A673 (cell line): ENCODE measurements around the gene TFR2. TPM values are rescaled to one million over a fixed set of nuclear protein-coding genes. Genes with fewer than 3 reads are reported as not detected.

Experiments
- BruUV-seq: library from RNA; stranded (reverse); fragments of 400-500 nt; replicated peaks from 2 replicates; lab custom pipeline; 2021; lab: Mats Ljungman, UMichigan
- CTCF ChIA-PET: fragments of 300-600 bp; sonication (Branson Sonifier 250); formaldehyde crosslinking; loops from one replicate; lab custom pipeline; 2022; ENCODE audit warnings: antibody characterized with exemption; lab: Charles Lee
- POLR2A ChIA-PET: fragments of 300-600 bp; sonication (Branson Sonifier 250); formaldehyde crosslinking; loops from one replicate; lab custom pipeline; 2022; ENCODE audit warnings: antibody characterized with exemption; ENCODE audit not compliant: low non-redundant PET; lab: Charles Lee
- DNase-seq: peaks from one replicate; pipeline ENCODE4 v3.0.0-alpha.2; 2015; ENCODE audit warnings: low spot score
- H3K27ac ChIP-seq: fragments of 200-600 bp; sonication (generic); 2 replicates; pipeline ENCODE4 v1.5.1; 2016; ENCODE audit warnings: mixed run types, low read depth, mild to moderate bottlenecking, mixed read lengths, antibody characterized with exemption, low read length; ENCODE audit not compliant: poor library complexity, severe bottlenecking
- H3K27me3 ChIP-seq: fragments of 200-600 bp; sonication (generic); replicated peaks from 2 replicates; pipeline ENCODE4 v1.6.1; 2017; ENCODE audit warnings: mixed run types, low read depth, mild to moderate bottlenecking, mixed read lengths, antibody characterized with exemption, low read length; ENCODE audit not compliant: insufficient read depth, poor library complexity
- H3K36me3 ChIP-seq: fragments of 200-600 bp; sonication (generic); 2 replicates; pipeline ENCODE4 v1.6.1; 2016; ENCODE audit warnings: mixed run types, mild to moderate bottlenecking, mixed read lengths, antibody characterized with exemption, low read length; ENCODE audit not compliant: insufficient read depth, poor library complexity, severe bottlenecking
- H3K4me1 ChIP-seq: fragments of 200-600 bp; sonication (generic); 2 replicates; pipeline ENCODE4 v1.6.1; 2017; ENCODE audit warnings: mixed run types, mild to moderate bottlenecking, mixed read lengths, antibody characterized with exemption, low read length; ENCODE audit not compliant: insufficient read depth, poor library complexity, severe bottlenecking
- H3K4me3 ChIP-seq: fragments of 200-600 bp; sonication (generic); 2 replicates; pipeline ENCODE4 v1.5.1; 2016; ENCODE audit warnings: low read depth, mixed run types, mild to moderate bottlenecking, mixed read lengths, low read length; ENCODE audit not compliant: poor library complexity, severe bottlenecking
- H3K9me3 ChIP-seq: fragments of 200-600 bp; sonication (generic); 2 replicates; pipeline ENCODE4 v1.6.1; 2016; ENCODE audit warnings: mixed run types, low read depth, mild to moderate bottlenecking, mixed read lengths, antibody characterized with exemption, low read length; ENCODE audit not compliant: poor library complexity, severe bottlenecking
- CTCF ChIP-seq: fragments of 300-800, 200-600 bp; sonication (generic); conservative IDR thresholded peaks from 2 replicates; pipeline ENCODE4 v1.5.1; 2017; ENCODE audit warnings: low read depth, mild to moderate bottlenecking, antibody characterized with exemption, low read length, moderate library complexity, mixed read lengths
- EZH2 ChIP-seq: fragments of 200-600 bp; sonication (generic); IDR thresholded peaks from 2 replicates; pipeline ENCODE4 v1.6.1; 2017; ENCODE audit warnings: borderline replicate concordance, low read depth, mild to moderate bottlenecking, mixed read lengths, antibody characterized with exemption, low read length; ENCODE audit not compliant: poor library complexity, severe bottlenecking
- intact Hi-C: fragments of 100-400 bp; cut with micrococcal nuclease; formaldehyde crosslinking; loops from one replicate; pipeline ENCODE4 v1.10.0; 2022; ENCODE audit not compliant: unreplicated experiment
- total RNA-seq: library from RNA; stranded (reverse); gene quantifications from 2 replicates; pipeline ENCODE4 v1.2.3, GENCODE V29; 2021

Gene TFR2
- total RNA-seq, 1 experiment from 2014 or later, result 2.0 TPM

- intact Hi-C loops, result no loop called here
- POLR2A ChIA-PET, result no interaction called here
- Histone ChIP-seq H3K36me3 (peaks cover 3% of the 10 kb centered on the region), H3K4me3 (no peak overlapping the region), H3K4me1 (peaks cover 14% of the 10 kb centered on the region), H3K9me3 (no peaks in the 10 kb centered on the region), H3K27ac (no peak overlapping the region), H3K27me3 (no peaks in the 10 kb centered on the region)
- CTCF ChIA-PET, result no interaction called here
- BruUV-seq, result no TSS peak
- DNase-seq, result no peak
- no peak for TF ChIP-seq EZH2
- no peak for TF ChIP-seq CTCF
These were observed 70.2 kb downstream of the TFR2 start for GRCh38 chr7:100570954-100571828.

Other genes with a start within 250 kb of the TFR2 start
- gene ZCWPW1, start 212.8 kb downstream of the TFR2 start, total RNA-seq, result 0.45 and 1.1 TPM in 2 replicates
- 65.3 and 85.9 TPM in 2 replicates for gene MEPCE, start 211.7 kb downstream of the TFR2 start, total RNA-seq
- 27.3 and 37.3 TPM in 2 replicates for gene PPP1R35, start 205.1 kb downstream of the TFR2 start, total RNA-seq
- gene SPACDR, start 177.3 kb downstream of the TFR2 start, total RNA-seq, result 2.9 and 3.9 TPM in 2 replicates
- gene TSC22D4, start 162.3 kb downstream of the TFR2 start, total RNA-seq, result 69.0 and 71.0 TPM in 2 replicates
- gene NYAP1, start 157.6 kb downstream of the TFR2 start, total RNA-seq, result 1.3 and 3.2 TPM in 2 replicates
- gene AGFG2, start 102.3 kb downstream of the TFR2 start, total RNA-seq, result 12.8 and 15.3 TPM in 2 replicates
- 1.7 and 2.8 TPM in 2 replicates for gene SAP25, start 67.7 kb downstream of the TFR2 start, total RNA-seq
- 42.4 and 50.4 TPM in 2 replicates for gene LRCH4, start 55.4 kb downstream of the TFR2 start, total RNA-seq
- 0.44 and 0.75 TPM in 2 replicates for gene FBXO24, start 55.2 kb downstream of the TFR2 start, total RNA-seq
- gene PCOLCE, start 39.2 kb downstream of the TFR2 start, total RNA-seq, result 45.0 and 70.1 TPM in 2 replicates
- gene MOSPD3, start 29.0 kb downstream of the TFR2 start, total RNA-seq, result 17.3 and 24.8 TPM in 2 replicates
- 0.31 TPM in 1 of 2 replicates, not detected in the other for gene ACTL6B, start 14.9 kb upstream of the TFR2 start, total RNA-seq
- gene GNB2, start 32.2 kb upstream of the TFR2 start, total RNA-seq, result 225 and 243 TPM in 2 replicates
- gene GIGYF1, start 52.7 kb upstream of the TFR2 start, total RNA-seq, result 47.4 and 51.9 TPM in 2 replicates
- gene POP7, start 64.6 kb upstream of the TFR2 start, total RNA-seq, result 68.8 and 72.6 TPM in 2 replicates
- 0.21 TPM in 1 of 2 replicates, not detected in the other for gene EPO, start 78.9 kb upstream of the TFR2 start, total RNA-seq
- gene ZAN, start 92.0 kb upstream of the TFR2 start, total RNA-seq, result not detected in 2 replicates
- gene EPHB4, start 186.0 kb upstream of the TFR2 start, total RNA-seq, result 90.4 and 92.6 TPM in 2 replicates
- 23.8 and 26.1 TPM in 2 replicates for gene SLC12A9, start 211.2 kb upstream of the TFR2 start, total RNA-seq
- gene TRIP6, start 225.8 kb upstream of the TFR2 start, total RNA-seq, result 114 and 140 TPM in 2 replicates
- 257 and 277 TPM in 2 replicates for gene SRRT, start 233.6 kb upstream of the TFR2 start, total RNA-seq
- gene UFSP1, start 248.2 kb upstream of the TFR2 start, total RNA-seq, result 4.7 and 5.0 TPM in 2 replicates